ENCODE measurements around the gene SLC10A6.

SLC10A6 gene

GRCh38 chr4:86833615-86834014 is 15.6 kb downstream of the SLC10A6 start:
- TF ChIP-seq CTCF (IDR thresholded peaks at IDR 0.05; ENCODE audit: low read depth, low read length): no peak
- H3K4me3 ChIP-seq (ENCODE audit: low read depth, low read length): no peak overlapping the region

GRCh38 chr4:86831262-86832130 is 17.7 kb downstream of the SLC10A6 start:
- TF ChIP-seq CTCF (IDR thresholded peaks at IDR 0.05; ENCODE audit: low read depth, low read length): no peak
- H3K4me3 ChIP-seq (ENCODE audit: low read depth, low read length): peak overlapping the region; percentile 32

- H3K4me3 ChIP-seq (ENCODE audit: low read depth, low read length): no peak overlapping the region
- TF ChIP-seq CTCF (IDR thresholded peaks at IDR 0.05; ENCODE audit: low read depth, low read length): no peak
These were observed 23.7 kb downstream of the SLC10A6 start for GRCh38 chr4:86825511-86825910.

GRCh38 chr4:86822136-86822535 is 27.0 kb downstream of the SLC10A6 start:
- H3K4me3 ChIP-seq (ENCODE audit: low read depth, low read length): no peak overlapping the region
- no peak for TF ChIP-seq CTCF (IDR thresholded peaks at IDR 0.05; ENCODE audit: low read depth, low read length)

GRCh38 chr4:86821151-86821550 is 28.0 kb downstream of the SLC10A6 start:
- TF ChIP-seq CTCF (IDR thresholded peaks at IDR 0.05; ENCODE audit: low read depth, low read length): no peak
- no peak overlapping the region for H3K4me3 ChIP-seq (ENCODE audit: low read depth, low read length)

- no peak for TF ChIP-seq CTCF (IDR thresholded peaks at IDR 0.05; ENCODE audit: low read depth, low read length)
- H3K4me3 ChIP-seq (ENCODE audit: low read depth, low read length): no peak overlapping the region
These were observed 29.6 kb downstream of the SLC10A6 start for GRCh38 chr4:86819561-86819960.

- TF ChIP-seq CTCF (IDR thresholded peaks at IDR 0.05; ENCODE audit: low read depth, low read length): no peak
- H3K4me3 ChIP-seq (ENCODE audit: low read depth, low read length): no peak overlapping the region
These were observed 30.3 kb downstream of the SLC10A6 start for GRCh38 chr4:86818841-86819240.

Data from WI38 (cell line).